ENCODE results near the gene GRB14. TPM values are rescaled to one million over a fixed set of nuclear protein-coding genes. Genes with fewer than 3 reads are reported as not detected.

The GRB14 gene
- total RNA-seq, 2 donors from 2014 or later: 4.4 to 15.5 TPM

Other genes starting within 250 kb of the GRB14 start
- gene COBLL1, start 220.3 kb upstream of the GRB14 start, total RNA-seq: 10 to 100 TPM; 14.9 to 21.1 TPM